ENCODE results near the gene TMEM161A.

DNA sequence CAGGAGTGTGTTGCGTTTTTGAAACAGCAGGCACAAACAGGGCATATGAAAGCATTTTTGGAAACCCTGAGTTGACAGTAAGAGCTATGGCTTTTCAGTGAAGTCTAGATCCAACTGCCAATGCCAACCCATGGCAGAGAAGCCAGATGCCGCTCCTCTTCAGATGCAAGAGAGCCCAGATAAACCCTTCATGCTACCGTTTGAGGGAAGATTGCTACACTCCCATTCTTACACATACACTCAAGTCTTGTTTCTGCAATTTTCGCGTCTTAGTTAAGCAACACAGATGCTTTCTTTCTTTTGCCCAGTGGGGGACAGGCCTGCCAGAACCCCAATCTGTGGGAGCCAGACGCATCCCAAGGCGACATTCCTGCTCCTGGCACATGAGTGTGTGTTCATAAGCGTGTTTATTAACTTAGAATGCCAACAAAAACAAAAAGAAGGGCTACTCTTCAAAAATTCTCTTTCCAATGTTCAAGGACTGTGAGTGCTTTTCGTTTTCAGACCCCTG, 43.3 kb upstream of the TMEM161A start:
- TF ChIP-seq CTCF (IDR thresholded peaks at IDR 0.05) (no peak), POLR2A (IDR thresholded peaks at IDR 0.05) (no peak)
